Breast epithelium (tissue), 3 donors: ENCODE results near the gene TNFSF8.

Source experiments
- POLR2A ChIP-seq: fragments of 450-650 bp; IDR thresholded peaks from one replicate; pipeline ENCODE4 v1.6.1; 2016; ENCODE audit warnings: antibody characterized with exemption, mild to moderate bottlenecking, moderate library complexity
- POLR2AphosphoS5 ChIP-seq, 3 donors: sonication (generic); formaldehyde crosslinking; IDR thresholded peaks; one replicate each; pipeline ENCODE4 v1.6.1; 2017; ENCODE audit warnings: antibody characterized with exemption in 3 of 3

DNA sequence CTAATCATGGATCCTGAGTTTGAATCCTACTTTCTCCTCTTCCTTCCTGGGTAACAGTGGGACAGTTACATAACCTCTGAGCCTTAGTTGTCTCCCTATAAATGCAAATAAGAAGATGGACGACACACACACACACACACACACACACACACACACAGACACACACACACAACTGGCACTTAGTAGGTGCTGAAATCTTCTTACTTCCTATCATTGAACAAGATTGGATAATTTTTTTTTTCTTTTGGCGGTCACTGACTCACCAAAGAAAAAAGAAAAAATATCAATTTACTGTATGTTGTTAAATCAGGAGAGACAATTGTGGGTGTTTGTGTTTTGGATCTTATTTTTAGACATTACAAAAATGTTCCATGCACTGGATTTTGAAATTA is 28.4 kb upstream of the TNFSF8 start:
- TF ChIP-seq POLR2A (no peak), POLR2AphosphoS5 (IDR thresholded peaks at IDR 0.05) (no peak)
